Esophagus squamous epithelium (tissue), 5 donors: ENCODE data around the gene ZCCHC7. TPM values are rescaled to one million over a fixed set of nuclear protein-coding genes. Genes with fewer than 3 reads are reported as not detected.
A peak's percentile ranks its signal among the peaks of the same experiment; 100 is the strongest.

Experiments
- DNase-seq: peaks from one replicate; lab custom pipeline; 2025; lab: John Stamatoyannopoulos, UW
- H3K27ac ChIP-seq, 4 donors: fragments of 200-600 bp; sonication (generic); one replicate each; pipeline ENCODE4 v1.5.1; 2016 to 2019; ENCODE audit warnings: mild to moderate bottlenecking in 1 of 4
- H3K27me3 ChIP-seq, 4 donors: fragments of 200-600 bp; sonication (generic); 1 replicate in 3 of 4; 2 replicates in 1 of 4; pipeline versions ENCODE4 v1.5.1 to v1.6.0; 2017 to 2021; ENCODE audit warnings: antibody characterized with exemption in 1 of 4
- H3K36me3 ChIP-seq, 3 donors: fragments of 200-600 bp; sonication (generic); one replicate each; pipeline ENCODE4 v1.5.1; 2016 to 2019
- H3K4me1 ChIP-seq, 3 donors: fragments of 200-600 bp; sonication (generic); one replicate each; pipeline ENCODE4 v1.5.1; 2017 to 2019
- H3K4me3 ChIP-seq, 4 donors: fragments of 200-600 bp; sonication (generic); 1 replicate in 3 of 4; 2 replicates in 1 of 4; pipeline ENCODE4 v1.5.1; 2016 to 2019; ENCODE audit warnings: mild to moderate bottlenecking in 2 of 4, moderate library complexity in 1 of 4
- H3K9me3 ChIP-seq, 3 donors: fragments of 200-600 bp; sonication (generic); one replicate each; pipeline ENCODE4 v1.5.1; 2016 to 2019
- POLR2A ChIP-seq, 4 donors: fragments of 450-650 bp; IDR thresholded peaks; one replicate each; pipeline ENCODE4 v1.6.1; 2017; ENCODE audit warnings: antibody characterized with exemption in 4 of 4, mild to moderate bottlenecking in 4 of 4, moderate library complexity in 3 of 4
- WGBS, 2 donors: methylation state at CpG; one replicate each; pipeline ENCODE4 v1.1.5; 2018; 5-methylcytosine and 5-hydroxymethylcytosine counted together
- intact Hi-C: fragments of 100-400 bp; cut with DNase I; formaldehyde crosslinking; loops from one replicate; pipeline ENCODE4 v1.15.0; 2022
- total RNA-seq, 4 donors: library from RNA; depleted of rRNA; stranded (reverse); fragments of >200 nt; gene quantifications; one replicate each; pipeline ENCODE4 v1.1.0, GENCODE V29; 2016
- TF ChIP-seq, protein P1 (sequence below), 6 experiments: fragments of 450-650 bp in 4 of 6; fragments of 200-600 bp in 2 of 6; sonication (generic) in 2 of 6; IDR thresholded peaks; one replicate each; pipeline ENCODE4 v1.5.1; 2016 to 2019; ENCODE audit warnings: antibody characterized with exemption in 6 of 6, mild to moderate bottlenecking in 4 of 6, moderate library complexity in 4 of 6
- donor health status: DM: yes; HTN: yes; CAD: no.

ZCCHC7 gene
- total RNA-seq, 4 donors from 2014 or later = 6.1 to 21.6 (median 13.0) TPM

DNA sequence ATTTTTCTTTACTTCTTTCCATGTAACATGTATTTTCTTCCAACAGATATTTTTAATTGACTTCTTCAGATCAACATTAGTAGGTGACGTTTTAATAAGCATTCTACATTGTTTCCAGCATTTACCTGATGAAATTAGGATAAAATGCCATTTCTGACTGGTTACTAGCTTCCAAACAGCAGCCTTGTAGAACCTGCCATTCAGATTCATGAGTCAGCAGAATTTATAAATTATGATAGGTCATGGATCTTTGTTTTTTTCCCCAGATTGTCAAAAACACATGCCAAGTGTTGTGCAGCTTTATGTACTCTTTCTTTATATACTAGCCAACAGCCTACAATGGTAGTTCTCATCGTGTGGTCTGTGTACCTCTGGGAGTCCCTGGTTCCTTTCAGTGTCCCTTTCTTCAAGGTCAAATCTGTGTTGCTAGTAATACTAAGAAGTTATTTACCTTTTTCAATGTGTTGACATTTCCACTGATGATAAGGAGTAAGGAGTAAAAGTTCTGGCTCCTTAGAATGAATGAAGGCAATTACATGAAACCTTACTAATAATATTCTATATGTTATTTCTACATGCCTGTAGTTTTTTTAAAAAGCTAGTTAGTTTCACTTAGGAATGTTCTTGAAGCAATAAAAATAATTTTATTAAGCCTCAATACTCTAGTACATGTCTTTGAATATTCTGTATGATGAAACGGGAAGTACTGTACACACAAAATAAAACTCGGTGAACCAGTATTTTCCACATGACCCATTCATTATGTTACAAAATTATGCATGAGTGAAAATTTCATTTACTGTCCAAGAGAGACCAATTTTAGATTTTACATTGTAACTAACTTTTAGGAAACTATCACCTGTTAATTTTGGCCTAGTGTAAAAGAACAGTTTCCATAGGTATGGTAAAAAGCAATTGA lies 135.8 kb downstream of the ZCCHC7 start:
- intact Hi-C loops = no loop called here
- no peak for DNase-seq
- no peak overlapping the region for H3K4me3 ChIP-seq
- no peak overlapping the region for H3K27ac ChIP-seq
- H3K36me3 ChIP-seq = peaks cover 0 to 7% (median 0%) of the 10 kb centered on the region in 3 donors
- TF ChIP-seq, protein P1, sequence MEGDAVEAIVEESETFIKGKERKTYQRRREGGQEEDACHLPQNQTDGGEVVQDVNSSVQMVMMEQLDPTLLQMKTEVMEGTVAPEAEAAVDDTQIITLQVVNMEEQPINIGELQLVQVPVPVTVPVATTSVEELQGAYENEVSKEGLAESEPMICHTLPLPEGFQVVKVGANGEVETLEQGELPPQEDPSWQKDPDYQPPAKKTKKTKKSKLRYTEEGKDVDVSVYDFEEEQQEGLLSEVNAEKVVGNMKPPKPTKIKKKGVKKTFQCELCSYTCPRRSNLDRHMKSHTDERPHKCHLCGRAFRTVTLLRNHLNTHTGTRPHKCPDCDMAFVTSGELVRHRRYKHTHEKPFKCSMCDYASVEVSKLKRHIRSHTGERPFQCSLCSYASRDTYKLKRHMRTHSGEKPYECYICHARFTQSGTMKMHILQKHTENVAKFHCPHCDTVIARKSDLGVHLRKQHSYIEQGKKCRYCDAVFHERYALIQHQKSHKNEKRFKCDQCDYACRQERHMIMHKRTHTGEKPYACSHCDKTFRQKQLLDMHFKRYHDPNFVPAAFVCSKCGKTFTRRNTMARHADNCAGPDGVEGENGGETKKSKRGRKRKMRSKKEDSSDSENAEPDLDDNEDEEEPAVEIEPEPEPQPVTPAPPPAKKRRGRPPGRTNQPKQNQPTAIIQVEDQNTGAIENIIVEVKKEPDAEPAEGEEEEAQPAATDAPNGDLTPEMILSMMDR (IDR thresholded peaks at IDR 0.05) = no peak
- no peak for TF ChIP-seq POLR2A (IDR thresholded peaks at IDR 0.05)
- H3K9me3 ChIP-seq = no peaks in the 10 kb centered on the region
- H3K27me3 ChIP-seq = no peaks in the 10 kb centered on the region
- WGBS, 2 donors = 68 to 76% methylated on average over 4 of the region's 4 CpGs
- no peaks in the 10 kb centered on the region for H3K4me1 ChIP-seq

GRCh38 chr9:37259951-37260350 lies 139.6 kb downstream of the ZCCHC7 start:
- Histone ChIP-seq H3K36me3 (peaks cover 0 to 7% (median 0%) of the 10 kb centered on the region in 3 donors), H3K4me3 (no peak overlapping the region), H3K9me3 (no peaks in the 10 kb centered on the region), H3K27me3 (no peaks in the 10 kb centered on the region), H3K4me1 (no peaks in the 10 kb centered on the region), H3K27ac (no peak overlapping the region)
- TF ChIP-seq, protein P1 (IDR thresholded peaks at IDR 0.05) = no peak
- no peak for TF ChIP-seq POLR2A (IDR thresholded peaks at IDR 0.05)
- DNase-seq = no peak
- intact Hi-C loops = no loop called here
- WGBS, 2 donors = 82 to 92% methylated on average over 3 of the region's 3 CpGs

DNA sequence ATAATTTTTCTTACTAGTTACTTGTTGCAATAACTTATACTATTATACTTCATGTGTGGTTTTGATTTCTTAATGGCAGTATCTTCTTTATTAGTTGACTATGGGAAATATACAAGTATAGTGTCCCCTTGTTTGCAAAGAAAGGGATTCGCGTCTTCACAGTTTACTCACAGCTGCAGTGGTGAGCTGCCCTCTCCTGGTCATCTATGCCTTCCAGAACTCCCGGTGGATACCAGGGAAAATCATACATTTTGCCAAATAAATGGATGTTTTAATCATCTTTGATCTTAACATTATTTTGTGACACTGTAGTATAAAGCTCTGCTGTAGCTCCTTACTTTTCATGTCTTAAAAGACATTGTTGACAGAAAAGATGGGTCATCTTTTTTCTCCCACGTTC lies 142.0 kb downstream of the ZCCHC7 start:
- Histone ChIP-seq H3K4me3 (no peak overlapping the region), H3K27ac (no peak overlapping the region), H3K36me3 (peaks cover 0 to 7% (median 0%) of the 10 kb centered on the region in 3 donors), H3K9me3 (no peaks in the 10 kb centered on the region), H3K4me1 (no peaks in the 10 kb centered on the region), H3K27me3 (no peaks in the 10 kb centered on the region)
- 81 to 83% methylated on average over 4 of the region's 4 CpGs for WGBS, 2 donors
- no peak for TF ChIP-seq POLR2A (IDR thresholded peaks at IDR 0.05)
- TF ChIP-seq, protein P1 (IDR thresholded peaks at IDR 0.05) = peak in 1 of 6 experiments; percentile 25
- intact Hi-C loops = no loop called here
- no peak for DNase-seq

GRCh38 chr9:37264539-37264938 lies 144.2 kb downstream of the ZCCHC7 start:
- TF ChIP-seq POLR2A (IDR thresholded peaks at IDR 0.05) = no peak
- TF ChIP-seq, protein P1 (IDR thresholded peaks at IDR 0.05) = no peak
- peaks cover 0 to 7% (median 0%) of the 10 kb centered on the region in 3 donors for H3K36me3 ChIP-seq
- no peaks in the 10 kb centered on the region for H3K4me1 ChIP-seq
- WGBS, 2 donors = 91 to 97% methylated on average over 1 of the region's 1 CpG
- intact Hi-C loops = no loop called here
- H3K27ac ChIP-seq = no peak overlapping the region
- DNase-seq = no peak
- H3K4me3 ChIP-seq = no peak overlapping the region
- no peaks in the 10 kb centered on the region for H3K9me3 ChIP-seq
- H3K27me3 ChIP-seq = no peaks in the 10 kb centered on the region

DNA sequence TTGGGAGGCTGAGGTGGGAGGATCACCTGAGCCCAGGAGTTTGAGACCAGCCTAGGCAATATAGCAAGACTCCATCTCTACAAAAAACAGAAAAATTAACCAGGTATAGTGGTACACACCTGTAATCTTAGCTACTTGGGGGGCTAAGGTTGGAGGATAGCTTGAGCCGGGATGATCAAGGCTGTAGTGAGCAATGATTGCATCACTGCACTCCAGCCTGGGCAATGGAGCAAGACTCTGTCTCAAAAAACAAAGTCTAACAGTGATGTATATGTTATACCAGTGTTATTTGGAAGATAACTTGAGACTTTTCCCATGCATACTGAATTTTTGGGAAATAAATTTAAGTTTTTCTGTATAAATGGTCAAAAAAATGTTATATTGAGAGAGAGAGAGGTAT lies 146.3 kb downstream of the ZCCHC7 start:
- H3K4me1 ChIP-seq = no peaks in the 10 kb centered on the region
- no peak overlapping the region for H3K4me3 ChIP-seq
- H3K36me3 ChIP-seq = no peaks in the 10 kb centered on the region
- no peaks in the 10 kb centered on the region for H3K9me3 ChIP-seq
- WGBS, 2 donors = 87 to 88% methylated on average over 1 of the region's 1 CpG
- no peak for TF ChIP-seq POLR2A (IDR thresholded peaks at IDR 0.05)
- no peak for DNase-seq
- H3K27me3 ChIP-seq = no peaks in the 10 kb centered on the region
- no peak overlapping the region for H3K27ac ChIP-seq
- intact Hi-C loops = no loop called here
